ENCODE measurements around the gene PTPRM.

DNA sequence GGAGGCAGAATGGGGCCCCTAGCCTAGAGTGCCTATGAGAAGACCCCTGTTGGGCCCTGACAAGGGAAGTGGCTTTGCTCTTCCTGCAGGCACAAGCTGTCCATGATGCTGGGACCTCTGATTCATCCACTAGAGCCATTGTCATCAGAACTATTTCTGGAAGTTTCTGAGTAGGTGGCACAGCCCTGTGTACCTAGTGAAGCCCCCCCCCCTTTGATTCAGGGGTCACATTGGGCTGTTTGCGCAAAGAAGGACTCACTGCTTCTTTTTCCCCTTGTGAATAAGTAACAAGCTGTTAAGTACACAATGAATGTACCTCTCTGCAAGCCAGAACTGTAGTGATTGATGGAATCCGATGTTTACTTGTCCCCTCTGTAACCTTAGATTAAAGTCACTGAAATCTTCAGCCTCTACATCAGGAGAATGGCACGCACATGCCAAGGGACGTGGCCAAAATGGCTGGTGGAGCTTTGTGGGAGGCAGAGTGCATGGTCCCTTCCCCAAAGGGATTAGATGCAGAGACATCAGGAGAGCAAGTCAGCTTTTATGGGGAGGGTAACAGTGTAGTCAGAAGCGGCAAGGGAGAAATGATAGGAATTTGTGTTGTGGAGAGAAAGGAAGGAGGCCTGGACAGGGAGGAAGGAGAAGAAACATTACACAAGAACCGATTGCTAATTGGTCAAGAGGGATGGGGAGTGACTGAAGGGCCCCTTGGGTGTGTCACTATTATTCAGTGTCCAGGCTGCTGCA, 774.5 kb downstream of the PTPRM start:
- TF ChIP-seq, protein P1, sequence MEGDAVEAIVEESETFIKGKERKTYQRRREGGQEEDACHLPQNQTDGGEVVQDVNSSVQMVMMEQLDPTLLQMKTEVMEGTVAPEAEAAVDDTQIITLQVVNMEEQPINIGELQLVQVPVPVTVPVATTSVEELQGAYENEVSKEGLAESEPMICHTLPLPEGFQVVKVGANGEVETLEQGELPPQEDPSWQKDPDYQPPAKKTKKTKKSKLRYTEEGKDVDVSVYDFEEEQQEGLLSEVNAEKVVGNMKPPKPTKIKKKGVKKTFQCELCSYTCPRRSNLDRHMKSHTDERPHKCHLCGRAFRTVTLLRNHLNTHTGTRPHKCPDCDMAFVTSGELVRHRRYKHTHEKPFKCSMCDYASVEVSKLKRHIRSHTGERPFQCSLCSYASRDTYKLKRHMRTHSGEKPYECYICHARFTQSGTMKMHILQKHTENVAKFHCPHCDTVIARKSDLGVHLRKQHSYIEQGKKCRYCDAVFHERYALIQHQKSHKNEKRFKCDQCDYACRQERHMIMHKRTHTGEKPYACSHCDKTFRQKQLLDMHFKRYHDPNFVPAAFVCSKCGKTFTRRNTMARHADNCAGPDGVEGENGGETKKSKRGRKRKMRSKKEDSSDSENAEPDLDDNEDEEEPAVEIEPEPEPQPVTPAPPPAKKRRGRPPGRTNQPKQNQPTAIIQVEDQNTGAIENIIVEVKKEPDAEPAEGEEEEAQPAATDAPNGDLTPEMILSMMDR (conservative IDR thresholded peaks at IDR 0.05; ENCODE audit: low read depth, low read length) = no peak
- TF ChIP-seq EZH2 (IDR thresholded peaks at IDR 0.05; ENCODE audit: borderline replicate concordance, low read depth, low read length, poor library complexity, severe bottlenecking) = no peak
